Measurements from ENCODE around the gene GSTO1. TPM values are rescaled to one million over a fixed set of nuclear protein-coding genes. Genes with fewer than 3 reads are reported as not detected.

The GSTO1 gene
- total and polyA plus RNA-seq, 9 of the 15 experiments (the other 6 are each of a cell fraction or from before 2014, with no cell fraction given): 136 to 592 (median 237) TPM

DNA sequence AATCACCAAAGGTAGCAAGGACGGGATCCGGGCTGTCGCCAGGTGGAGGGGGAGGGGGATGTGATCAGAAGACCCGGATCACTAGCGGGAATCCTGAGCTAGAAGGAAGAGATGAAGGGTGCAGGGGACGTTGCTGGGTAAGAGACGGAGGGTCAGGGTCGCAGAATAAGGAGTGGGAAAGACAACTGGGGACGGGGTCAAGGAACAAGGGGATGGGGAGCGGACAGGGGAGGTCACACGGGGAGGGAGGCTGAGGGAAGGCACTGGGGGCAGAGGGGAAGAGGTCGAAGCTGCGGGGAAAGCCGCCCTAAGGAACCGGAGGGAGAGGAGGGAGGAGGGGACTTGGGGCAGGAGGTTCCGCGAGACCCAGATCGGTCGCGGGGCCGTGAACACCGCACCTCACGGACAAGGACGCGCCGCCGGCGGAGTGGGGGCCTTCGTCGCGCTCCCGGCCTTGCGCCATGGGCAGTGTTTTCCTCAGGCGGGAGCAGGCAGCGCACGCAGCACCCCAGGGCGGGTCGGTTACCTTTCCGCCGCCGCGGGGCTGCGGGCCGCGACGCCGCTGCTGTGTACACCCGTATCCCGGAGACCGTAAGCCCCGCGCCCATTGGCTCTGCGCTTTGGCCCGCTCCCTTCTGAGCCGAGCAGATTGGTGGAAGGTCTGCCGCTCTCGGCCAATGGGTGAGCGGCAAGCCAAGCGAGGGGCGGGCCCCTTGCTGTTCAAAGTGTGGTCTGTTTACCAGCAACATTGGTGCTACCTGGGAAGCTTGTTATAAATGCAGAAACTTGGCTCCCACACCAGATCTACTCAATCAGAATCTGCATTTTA lies 22.7 kb upstream of the GSTO1 start, which contains the start of gene CFAP43 (continued):
- no peak for TF ChIP-seq ZBTB9 (CRISPR knock-in tag; IDR thresholded peaks at IDR 0.05)

DNA sequence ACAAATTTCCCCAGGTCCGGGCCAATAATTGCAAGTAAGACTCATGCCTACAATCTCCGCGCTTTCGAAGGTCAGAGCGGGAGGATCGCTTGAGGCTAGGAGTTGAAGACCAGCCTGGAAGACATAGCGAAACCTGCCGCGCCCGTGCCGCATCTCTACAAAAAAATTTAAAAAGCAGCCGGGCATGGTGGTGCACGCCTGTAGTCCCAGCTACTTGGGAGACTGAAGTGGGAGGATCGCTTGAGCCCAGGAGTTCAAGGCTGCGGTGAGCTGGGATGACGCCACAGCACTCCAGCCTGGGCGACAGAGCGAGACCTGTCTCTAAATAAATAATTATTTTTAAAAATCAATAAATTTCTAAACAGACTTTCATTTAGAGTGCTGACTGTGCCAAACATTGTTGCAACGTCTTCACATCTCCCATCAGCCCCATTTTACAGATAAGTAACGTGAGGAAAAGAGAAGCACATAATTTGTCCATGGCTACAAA lies 22.0 kb upstream of the GSTO1 start:
- Histone ChIP-seq H3K27ac (ENCODE audit: extremely low read depth, low read depth, low read length) (no peak overlapping the region), H3K4me3 (peak overlapping the region; percentile 59; the same call in 1 of the 2 replicates), H3K27me3 (ENCODE audit: control insufficient read depth in 2 of 2, insufficient read depth in 2 of 2, low read length in 2 of 2) (no peaks in the 10 kb centered on the region), H3K9me3 (replicated peaks; ENCODE audit: control insufficient read depth, insufficient read depth, low read depth, low read length) (0 out of 2 replicates have a peak, but pooled peaks cover 3% of the 10 kb centered on the region), H3K79me2 (ENCODE audit: control insufficient read depth, insufficient read depth, low read length) (no peaks in the 10 kb centered on the region), H3K9ac (ENCODE audit: insufficient read depth in 1 of 2, low read depth in 2 of 2, low read length in 2 of 2) (no peak overlapping the region), H3K36me3 (ENCODE audit: control insufficient read depth, insufficient read depth, low read length) (no peaks in the 10 kb centered on the region), H3K4me1 (replicated peaks in 1 of 2; ENCODE audit: control insufficient read depth in 2 of 2, insufficient read depth in 2 of 2, low read length in 2 of 2) (peaks cover 0 to 11% of the 10 kb centered on the region in 2 experiments; a peak in 2 of 5 replicates), H3K4me2 (ENCODE audit: insufficient read depth, low read length) (peak overlapping the region; percentile 85), H3K9me1 (ENCODE audit: control insufficient read depth, insufficient read depth, low read length) (no peaks in the 10 kb centered on the region), H4K20me1 (replicated peaks; ENCODE audit: control insufficient read depth, insufficient read depth, low read length) (no peaks in the 10 kb centered on the region), H2AFZ (ENCODE audit: low read depth, low read length) (peak overlapping the region; percentile 95)
- FAIRE-seq (no peak), ATAC-seq (no peak), DNase-seq (ENCODE audit: extremely low read depth in 1 of 4, low spot score in 3 of 4) (no peak)
- no peak for TF ChIP-seq TCF3 (CRISPR knock-in tag; IDR thresholded peaks at IDR 0.05)
- peak; percentile 7; the same call in 1 of the 2 replicates for TF ChIP-seq FOXM1 (IDR thresholded peaks at IDR 0.05; ENCODE audit: low read depth)
- TF ChIP-seq FOXM1 (CRISPR knock-in tag; IDR thresholded peaks at IDR 0.05; ENCODE audit: low read depth): no peak
- TF ChIP-seq, protein P1, sequence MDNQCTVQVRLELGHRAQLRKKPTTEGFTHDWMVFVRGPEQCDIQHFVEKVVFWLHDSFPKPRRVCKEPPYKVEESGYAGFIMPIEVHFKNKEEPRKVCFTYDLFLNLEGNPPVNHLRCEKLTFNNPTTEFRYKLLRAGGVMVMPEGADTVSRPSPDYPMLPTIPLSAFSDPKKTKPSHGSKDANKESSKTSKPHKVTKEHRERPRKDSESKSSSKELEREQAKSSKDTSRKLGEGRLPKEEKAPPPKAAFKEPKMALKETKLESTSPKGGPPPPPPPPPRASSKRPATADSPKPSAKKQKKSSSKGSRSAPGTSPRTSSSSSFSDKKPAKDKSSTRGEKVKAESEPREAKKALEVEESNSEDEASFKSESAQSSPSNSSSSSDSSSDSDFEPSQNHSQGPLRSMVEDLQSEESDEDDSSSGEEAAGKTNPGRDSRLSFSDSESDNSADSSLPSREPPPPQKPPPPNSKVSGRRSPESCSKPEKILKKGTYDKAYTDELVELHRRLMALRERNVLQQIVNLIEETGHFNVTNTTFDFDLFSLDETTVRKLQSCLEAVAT (IDR thresholded peaks at IDR 0.05): peak in 1 of 2 experiments; percentile 79; a peak in 2 of 4 replicates
- TF ChIP-seq, protein P2, sequence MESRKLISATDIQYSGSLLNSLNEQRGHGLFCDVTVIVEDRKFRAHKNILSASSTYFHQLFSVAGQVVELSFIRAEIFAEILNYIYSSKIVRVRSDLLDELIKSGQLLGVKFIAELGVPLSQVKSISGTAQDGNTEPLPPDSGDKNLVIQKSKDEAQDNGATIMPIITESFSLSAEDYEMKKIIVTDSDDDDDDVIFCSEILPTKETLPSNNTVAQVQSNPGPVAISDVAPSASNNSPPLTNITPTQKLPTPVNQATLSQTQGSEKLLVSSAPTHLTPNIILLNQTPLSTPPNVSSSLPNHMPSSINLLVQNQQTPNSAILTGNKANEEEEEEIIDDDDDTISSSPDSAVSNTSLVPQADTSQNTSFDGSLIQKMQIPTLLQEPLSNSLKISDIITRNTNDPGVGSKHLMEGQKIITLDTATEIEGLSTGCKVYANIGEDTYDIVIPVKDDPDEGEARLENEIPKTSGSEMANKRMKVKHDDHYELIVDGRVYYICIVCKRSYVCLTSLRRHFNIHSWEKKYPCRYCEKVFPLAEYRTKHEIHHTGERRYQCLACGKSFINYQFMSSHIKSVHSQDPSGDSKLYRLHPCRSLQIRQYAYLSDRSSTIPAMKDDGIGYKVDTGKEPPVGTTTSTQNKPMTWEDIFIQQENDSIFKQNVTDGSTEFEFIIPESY (CRISPR knock-in tag; IDR thresholded peaks at IDR 0.05): peak; percentile 82
- POLR2A ChIA-PET: no interaction called here
- CTCF ChIA-PET (ENCODE audit: low intra/inter-chr PET ratio): no interaction called here
- intact Hi-C loops (cut with micrococcal nuclease): no loop called here
- in situ Hi-C loops (cut with MboI): no loop called here
- WGBS (ENCODE audit: insufficient coverage, low coverage, missing lambda C conversion rate): 91% methylated on average over 18 of the region's 20 CpGs
- BruUV-seq (replicated peaks): no TSS peak
